ENCODE results near the gene C11orf21.

DNA sequence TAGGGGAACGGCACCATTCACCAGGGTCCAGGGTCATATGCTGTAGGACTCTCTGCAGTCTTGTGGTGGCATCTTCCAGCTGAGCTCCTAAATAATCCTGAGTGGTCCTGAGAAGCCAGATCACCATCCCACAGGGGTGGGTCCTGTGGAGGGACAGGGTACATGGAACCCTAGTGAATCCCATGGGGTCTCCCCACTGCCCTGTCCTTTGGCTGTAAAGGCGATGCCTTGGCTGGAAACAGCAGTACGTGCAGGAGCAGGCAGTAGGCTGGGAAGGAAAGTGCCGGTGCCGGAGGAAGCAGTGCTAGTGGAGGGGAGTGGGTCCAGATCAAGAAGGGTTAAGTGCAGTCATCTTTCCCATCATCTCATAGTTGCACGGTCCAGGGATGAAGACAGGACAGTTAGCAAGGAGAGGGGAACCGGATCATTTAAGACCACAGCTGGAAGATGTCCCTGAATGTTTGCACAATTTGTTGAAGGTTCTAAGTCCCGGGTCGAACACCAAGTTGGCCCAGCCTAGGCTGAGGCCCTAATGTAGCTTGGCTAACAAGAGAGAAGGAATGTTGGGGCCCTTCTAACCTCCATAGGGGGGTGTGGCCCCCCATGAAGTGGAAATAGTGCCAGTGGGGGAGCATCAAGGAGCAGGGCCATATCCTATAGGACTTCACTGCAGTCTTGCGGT lies 18.2 kb upstream of the C11orf21 start:
- no peak for TF ChIP-seq GATA2 (IDR thresholded peaks at IDR 0.05; ENCODE audit: low read depth, low read length)
- TF ChIP-seq GATA3 (IDR thresholded peaks at IDR 0.05; ENCODE audit: low read depth, low read length): no peak

Data from SH-SY5Y (cell line).